Peyer's patch (tissue), 4 donors: ENCODE results near the gene TC2N. TPM values are rescaled to one million over a fixed set of nuclear protein-coding genes. Genes with fewer than 3 reads are reported as not detected.

Source experiments
- total RNA-seq, 4 donors: library from RNA; depleted of rRNA; stranded (reverse); fragments of >200 nt; gene quantifications; one replicate each; pipeline ENCODE4 v1.1.0, GENCODE V29; 2016

Gene TC2N
- total RNA-seq, 4 donors from 2014 or later = 35.2 to 59.4 (median 50.9) TPM

Other genes starting within 250 kb of the TC2N start
- 10 to 100 TPM in 1 of 4 donors, 1 to 10 TPM in 2, under 1 TPM in 1; 0.83 to 11.6 (median 7.6) TPM for gene CATSPERB, start 135.4 kb downstream of the TC2N start, total RNA-seq
- gene FBLN5, start 80.2 kb upstream of the TC2N start, total RNA-seq = 10 to 100 TPM; 30.5 to 61.1 (median 51.2) TPM
- 10 to 100 TPM; 24.0 to 74.3 (median 44.7) TPM for gene TRIP11, start 172.5 kb upstream of the TC2N start, total RNA-seq
- 100 to 1,000 TPM in 1 of 4 donors, 10 to 100 TPM in 3; 13.3 to 156 (median 23.3) TPM for gene ATXN3, start 239.0 kb upstream of the TC2N start, total RNA-seq